ENCODE results near the gene RNF222. TPM values are rescaled to one million over a fixed set of nuclear protein-coding genes. Genes with fewer than 3 reads are reported as not detected.

RNF222 gene
- total and polyA plus RNA-seq, 9 donors = not detected

- no peak overlapping the region for H3K4me3 ChIP-seq
- 13 to 25% (median 15%) methylated on average over 9 of the region's 9 CpGs for WGBS, 3 donors
- H3K9me3 ChIP-seq = no peaks in the 10 kb centered on the region
- intact Hi-C loops (cut with DNase I) = no loop called here
- TF ChIP-seq EP300 (IDR thresholded peaks at IDR 0.05) = no peak
- no peak for TF ChIP-seq POLR2A (IDR thresholded peaks at IDR 0.05)
- TF ChIP-seq, protein P1, sequence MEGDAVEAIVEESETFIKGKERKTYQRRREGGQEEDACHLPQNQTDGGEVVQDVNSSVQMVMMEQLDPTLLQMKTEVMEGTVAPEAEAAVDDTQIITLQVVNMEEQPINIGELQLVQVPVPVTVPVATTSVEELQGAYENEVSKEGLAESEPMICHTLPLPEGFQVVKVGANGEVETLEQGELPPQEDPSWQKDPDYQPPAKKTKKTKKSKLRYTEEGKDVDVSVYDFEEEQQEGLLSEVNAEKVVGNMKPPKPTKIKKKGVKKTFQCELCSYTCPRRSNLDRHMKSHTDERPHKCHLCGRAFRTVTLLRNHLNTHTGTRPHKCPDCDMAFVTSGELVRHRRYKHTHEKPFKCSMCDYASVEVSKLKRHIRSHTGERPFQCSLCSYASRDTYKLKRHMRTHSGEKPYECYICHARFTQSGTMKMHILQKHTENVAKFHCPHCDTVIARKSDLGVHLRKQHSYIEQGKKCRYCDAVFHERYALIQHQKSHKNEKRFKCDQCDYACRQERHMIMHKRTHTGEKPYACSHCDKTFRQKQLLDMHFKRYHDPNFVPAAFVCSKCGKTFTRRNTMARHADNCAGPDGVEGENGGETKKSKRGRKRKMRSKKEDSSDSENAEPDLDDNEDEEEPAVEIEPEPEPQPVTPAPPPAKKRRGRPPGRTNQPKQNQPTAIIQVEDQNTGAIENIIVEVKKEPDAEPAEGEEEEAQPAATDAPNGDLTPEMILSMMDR (IDR thresholded peaks at IDR 0.05) = no peak
- DNase-seq = no peak
- no peaks in the 10 kb centered on the region for H3K36me3 ChIP-seq
- no peak overlapping the region for H3K27ac ChIP-seq
- H3K4me1 ChIP-seq (ENCODE audit: insufficient read depth) = no peaks in the 10 kb centered on the region
- H3K27me3 ChIP-seq = no peaks in the 10 kb centered on the region
These were observed 5.9 kb downstream of the RNF222 start for GRCh38 chr17:8391711-8392110.

GRCh38 chr17:8387914-8388651 lies 9.5 kb downstream of the RNF222 start:
- TF ChIP-seq POLR2A (IDR thresholded peaks at IDR 0.05) = no peak
- TF ChIP-seq EP300 (IDR thresholded peaks at IDR 0.05) = no peak
- TF ChIP-seq, protein P1 (IDR thresholded peaks at IDR 0.05) = no peak
- DNase-seq = no peak
- Histone ChIP-seq H3K4me3 (no peak overlapping the region), H3K27ac (no peak overlapping the region), H3K4me1 (ENCODE audit: insufficient read depth) (peaks cover 1% of the 10 kb centered on the region), H3K9me3 (no peaks in the 10 kb centered on the region), H3K36me3 (no peaks in the 10 kb centered on the region), H3K27me3 (no peaks in the 10 kb centered on the region)
- WGBS, 3 donors = 89 to 92% (median 91%) methylated on average over 7 of the region's 7 CpGs
- intact Hi-C loops (cut with DNase I) = no loop called here

GRCh38 chr17:8386841-8387240 lies 10.8 kb downstream of the RNF222 start:
- DNase-seq = no peak
- Histone ChIP-seq H3K36me3 (no peaks in the 10 kb centered on the region), H3K27me3 (no peaks in the 10 kb centered on the region), H3K4me1 (ENCODE audit: insufficient read depth) (peaks cover 3% of the 10 kb centered on the region), H3K27ac (no peak overlapping the region), H3K4me3 (no peak overlapping the region), H3K9me3 (no peaks in the 10 kb centered on the region)
- 60 to 71% (median 63%) methylated on average over 6 of the region's 6 CpGs for WGBS, 3 donors
- intact Hi-C loops (cut with DNase I) = no loop called here
- TF ChIP-seq, protein P1 (IDR thresholded peaks at IDR 0.05) = no peak
- no peak for TF ChIP-seq EP300 (IDR thresholded peaks at IDR 0.05)

- DNase-seq = no peak
- intact Hi-C loops (cut with DNase I) = no loop called here
- H3K27ac ChIP-seq = no peak overlapping the region
- WGBS, 3 donors = 38 to 45% (median 43%) methylated on average over 12 of the region's 12 CpGs
- no peaks in the 10 kb centered on the region for H3K9me3 ChIP-seq
- peaks cover 12% of the 10 kb centered on the region for H3K4me1 ChIP-seq (ENCODE audit: insufficient read depth)
- H3K4me3 ChIP-seq = no peak overlapping the region
- no peak for TF ChIP-seq EP300 (IDR thresholded peaks at IDR 0.05)
- TF ChIP-seq POLR2A (IDR thresholded peaks at IDR 0.05) = no peak
- TF ChIP-seq, protein P1 (IDR thresholded peaks at IDR 0.05) = no peak
- no peaks in the 10 kb centered on the region for H3K36me3 ChIP-seq
- H3K27me3 ChIP-seq = no peaks in the 10 kb centered on the region
These were observed 12.7 kb downstream of the RNF222 start for GRCh38 chr17:8384801-8385378.

All from ovary (tissue), 9 donors.